Aorta (tissue), 5 donors: ENCODE results near the gene UBASH3B. TPM values are rescaled to one million over a fixed set of nuclear protein-coding genes. Genes with fewer than 3 reads are reported as not detected.

Experiments used
- ATAC-seq: fragments of 200-7000 bp; cut with Tn5 transposase; one replicate; pipeline ENCODE4 v1.9.1; 2022; ENCODE audit warnings: moderate library complexity; ENCODE audit not compliant: low FRiP score
- DNase-seq, 2 donors: peaks; one replicate each; pipeline ENCODE4 v3.0.0-alpha.2; 2020
- H3K27ac ChIP-seq, 2 donors: one replicate each; pipeline ENCODE4 v1.5.1; 2013; ENCODE audit warnings: low read length in 2 of 2, mild to moderate bottlenecking in 2 of 2, moderate library complexity in 2 of 2, control low read depth in 1 of 2, inconsistent platforms in 1 of 2, low read depth in 1 of 2
- H3K27me3 ChIP-seq, 2 donors: one replicate each; pipeline ENCODE4 v1.6.1; 2013; ENCODE audit warnings: control low read depth in 1 of 2, low read length in 1 of 2, mild to moderate bottlenecking in 1 of 2, moderate library complexity in 1 of 2; ENCODE audit not compliant: insufficient read depth in 2 of 2, control insufficient read depth in 1 of 2
- H3K36me3 ChIP-seq, 2 donors: one replicate each; pipeline ENCODE4 v1.6.1; 2013; ENCODE audit warnings: control low read depth in 1 of 2, low read length in 1 of 2, mild to moderate bottlenecking in 1 of 2; ENCODE audit not compliant: insufficient read depth in 2 of 2, control insufficient read depth in 1 of 2
- H3K4me1 ChIP-seq, 2 donors: one replicate each; pipeline ENCODE4 v1.6.1; 2013; ENCODE audit warnings: low read length in 2 of 2, control low read depth in 1 of 2, mild to moderate bottlenecking in 1 of 2, moderate library complexity in 1 of 2; ENCODE audit not compliant: insufficient read depth in 2 of 2, control insufficient read depth in 1 of 2
- H3K4me3 ChIP-seq, 2 donors: one replicate each; pipeline ENCODE4 v1.5.1; 2013; ENCODE audit warnings: low read length in 2 of 2, control low read depth in 1 of 2, mild to moderate bottlenecking in 1 of 2
- H3K9me3 ChIP-seq: one replicate; pipeline ENCODE4 v1.6.1; 2013; ENCODE audit warnings: mild to moderate bottlenecking, low read length; ENCODE audit not compliant: control insufficient read depth
- WGBS, 2 donors: extraction: QIAGEN DNeasy Blood & Tissue Kit; methylation state at CpG; one replicate each; pipeline ENCODE4 v1.1.7; 2013; 5-methylcytosine and 5-hydroxymethylcytosine counted together
- intact Hi-C, 2 donors: fragments of 100-400 bp; cut with DNase I; formaldehyde crosslinking; loops; one replicate each; pipeline versions ENCODE4 v1.14.2 to v1.15.0; 2022
- polyA plus RNA-seq, 2 donors: library from polyadenylated mRNA; stranded (reverse); fragments of 200-250 nt; gene quantifications; one replicate each; pipeline ENCODE4 v1.2.3, GENCODE V29; 2013
- total RNA-seq, 2 donors: library from RNA; stranded (reverse); fragmentation: NEBNext Ultra II Directional; extraction: Animal tissue kit (Norgen Biotek cat#: 25700); gene quantifications; one replicate each; pipeline ENCODE4 v1.2.1, GENCODE V29; 2021
- donor health status: healthy with polysubstance abuse.
- donor health status: Bipolar disorder and iron deficiency.
- donor health status: DM: no; HTN: no; CAD: no.
- donor health status: DM: no; HTN: no; CAD: no.
- donor health status: DM: yes; HTN: yes; CAD: no.

The UBASH3B gene
- total and polyA plus RNA-seq, 4 donors, result 0.28 to 15.1 (median 6.0) TPM

GRCh38 chr11:122625976-122626665 is 29.4 kb upstream of the UBASH3B start:
- ATAC-seq, result no peak
- intact Hi-C loops, result no loop called here
- no peak overlapping the region for H3K27ac ChIP-seq
- DNase-seq, result no peak
- 52 to 54% methylated on average over 8 of the region's 8 CpGs for WGBS, 2 donors
- no peaks in the 10 kb centered on the region for H3K9me3 ChIP-seq
- H3K27me3 ChIP-seq, result peaks cover 0 to 1% of the 10 kb centered on the region in 2 donors
- no peak overlapping the region for H3K4me3 ChIP-seq
- H3K36me3 ChIP-seq, result no peaks in the 10 kb centered on the region
- no peaks in the 10 kb centered on the region for H3K4me1 ChIP-seq

- no peak for DNase-seq
- intact Hi-C loops, result loop anchor here (2.0 kb wide), 2 partner anchors 151 to 227 kb away; no protein-coding TSS in a partner anchor
Observed at GRCh38 chr11:122627745-122628144, 27.8 kb upstream of the UBASH3B start.

GRCh38 chr11:122628810-122629555 is 26.5 kb upstream of the UBASH3B start:
- no peaks in the 10 kb centered on the region for H3K4me1 ChIP-seq
- ATAC-seq (peak; percentile 64), DNase-seq (peak; percentile 83 to 84)
- H3K36me3 ChIP-seq, result no peaks in the 10 kb centered on the region
- H3K27ac ChIP-seq, result no peak overlapping the region
- H3K27me3 ChIP-seq, result peaks cover 0 to 1% of the 10 kb centered on the region in 2 donors
- no peaks in the 10 kb centered on the region for H3K9me3 ChIP-seq
- H3K4me3 ChIP-seq, result no peak overlapping the region
- 33 to 39% methylated on average over 9 of the region's 9 CpGs for WGBS, 2 donors
- intact Hi-C loops, result loop anchor here (2.0 kb wide), 2 partner anchors 150 to 226 kb away; no protein-coding TSS in a partner anchor

More at GRCh38 chr11:122627745-122628144, 27.8 kb upstream of the UBASH3B start:
- ATAC-seq, result no peak
- Histone ChIP-seq H3K36me3 (no peaks in the 10 kb centered on the region), H3K9me3 (no peaks in the 10 kb centered on the region), H3K4me3 (no peak overlapping the region), H3K4me1 (no peaks in the 10 kb centered on the region), H3K27ac (no peak overlapping the region), H3K27me3 (peaks cover 0 to 1% of the 10 kb centered on the region in 2 donors)
- WGBS, 2 donors, result 72 to 83% methylated on average over 3 of the region's 3 CpGs

- Histone ChIP-seq H3K27me3 (peaks cover 0 to 1% of the 10 kb centered on the region in 2 donors), H3K9me3 (no peaks in the 10 kb centered on the region), H3K36me3 (no peaks in the 10 kb centered on the region), H3K27ac (no peak overlapping the region), H3K4me1 (no peaks in the 10 kb centered on the region), H3K4me3 (no peak overlapping the region)
- DNase-seq (no peak), ATAC-seq (no peak)
- intact Hi-C loops, result loop anchor here (2.0 to 5.0 kb wide), 2 partner anchors 148 to 220 kb away; no protein-coding TSS in a partner anchor
- 62 to 75% methylated on average over 11 of the region's 11 CpGs for whole genome bisulfite sequencing, 2 donors
Observed at GRCh38 chr11:122632181-122632824, 23.2 kb upstream of the UBASH3B start.

GRCh38 chr11:122633219-122633829 is 22.2 kb upstream of the UBASH3B start:
- Histone ChIP-seq H3K9me3 (no peaks in the 10 kb centered on the region), H3K27me3 (no peaks in the 10 kb centered on the region), H3K36me3 (no peaks in the 10 kb centered on the region), H3K27ac (no peak overlapping the region), H3K4me3 (no peak overlapping the region), H3K4me1 (no peaks in the 10 kb centered on the region)
- no peak for ATAC-seq
- 46 to 51% methylated on average over 8 of the region's 8 CpGs for WGBS, 2 donors
- DNase-seq, result no peak
- intact Hi-C loops, result loop anchor here (2.0 to 5.0 kb wide), 2 partner anchors 147 to 219 kb away; no protein-coding TSS in a partner anchor

GRCh38 chr11:122634501-122634900 is 21.0 kb upstream of the UBASH3B start:
- no peak for DNase-seq
- H3K36me3 ChIP-seq, result no peaks in the 10 kb centered on the region
- WGBS, 2 donors, result 40 to 68% methylated on average over 8 of the region's 8 CpGs
- no peaks in the 10 kb centered on the region for H3K27me3 ChIP-seq
- intact Hi-C loops, result loop anchor here in 1 of 2 donors (5.0 kb wide), 1 partner anchor 218 kb away; no protein-coding TSS in a partner anchor
- H3K27ac ChIP-seq, result no peak overlapping the region
- no peak for ATAC-seq
- no peaks in the 10 kb centered on the region for H3K4me1 ChIP-seq
- no peaks in the 10 kb centered on the region for H3K9me3 ChIP-seq
- H3K4me3 ChIP-seq, result no peak overlapping the region

GRCh38 chr11:122637541-122637940 is 18.0 kb upstream of the UBASH3B start:
- Histone ChIP-seq H3K9me3 (no peaks in the 10 kb centered on the region), H3K4me1 (no peaks in the 10 kb centered on the region), H3K36me3 (no peaks in the 10 kb centered on the region), H3K4me3 (no peak overlapping the region), H3K27ac (no peak overlapping the region), H3K27me3 (no peaks in the 10 kb centered on the region)
- 81% methylated on average over 6 of the region's 6 CpGs for WGBS, 2 donors
- DNase-seq (no peak), ATAC-seq (no peak)
- intact Hi-C loops, result no loop called here

GRCh38 chr11:122642472-122642922 is 13.0 kb upstream of the UBASH3B start:
- H3K27me3 ChIP-seq, result no peaks in the 10 kb centered on the region
- ATAC-seq (peak; percentile 26), DNase-seq (peak in 1 of 2 donors; percentile 14)
- no peaks in the 10 kb centered on the region for H3K36me3 ChIP-seq
- H3K27ac ChIP-seq, result no peak overlapping the region
- intact Hi-C loops, result no loop called here
- no peak overlapping the region for H3K4me3 ChIP-seq
- no peaks in the 10 kb centered on the region for H3K9me3 ChIP-seq
- WGBS, 2 donors, result 1 to 4% methylated on average over 4 of the region's 4 CpGs
- no peaks in the 10 kb centered on the region for H3K4me1 ChIP-seq
